ENCODE results near the gene PHF1.
"Not testable (repeated sequence)": the region's sequence is repeated elsewhere in the genome, so short reads cannot be mapped to it uniquely, and the experiment has no call there.

PHF1 gene

GRCh38 chr6:33391922-33392594 is 18.8 kb upstream of the PHF1 start:
- DNase-seq, result no peak

GRCh38 chr6:33392595-33392948 is 18.2 kb upstream of the PHF1 start:
- no peak for DNase-seq

GRCh38 chr6:33392979-33393378 is 17.8 kb upstream of the PHF1 start:
- no peak for DNase-seq

GRCh38 chr6:33397541-33397940 is 13.3 kb upstream of the PHF1 start:
- no peak for DNase-seq

DNA sequence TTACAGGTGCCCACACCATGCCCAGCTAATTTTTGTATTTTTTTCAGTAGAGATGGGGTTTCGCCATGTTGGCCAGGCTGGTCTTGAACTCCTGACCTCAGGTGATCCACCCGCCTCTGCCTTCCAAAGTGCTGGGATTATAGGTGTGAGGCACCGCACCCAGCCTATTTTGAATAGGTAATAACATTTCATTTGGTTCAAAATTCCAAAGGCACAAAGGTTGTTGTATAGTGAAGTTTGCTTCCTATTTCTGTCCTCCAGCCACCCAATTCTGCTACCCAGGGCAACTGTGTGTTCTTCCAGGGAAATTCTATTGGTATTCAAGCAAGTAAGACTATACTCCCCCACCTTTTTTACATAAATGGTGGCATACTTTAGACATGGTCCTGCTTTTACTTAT is 12.2 kb upstream of the PHF1 start:
- DNase-seq, result not testable (repeated sequence)

GRCh38 chr6:33399881-33400280 is 10.9 kb upstream of the PHF1 start:
- DNase-seq, result not testable (repeated sequence)

- no peak for DNase-seq
Measured at GRCh38 chr6:33404884-33405283, 5.9 kb upstream of the PHF1 start.

- no peak for DNase-seq
Measured at GRCh38 chr6:33405386-33405940, 5.4 kb upstream of the PHF1 start.

DNA sequence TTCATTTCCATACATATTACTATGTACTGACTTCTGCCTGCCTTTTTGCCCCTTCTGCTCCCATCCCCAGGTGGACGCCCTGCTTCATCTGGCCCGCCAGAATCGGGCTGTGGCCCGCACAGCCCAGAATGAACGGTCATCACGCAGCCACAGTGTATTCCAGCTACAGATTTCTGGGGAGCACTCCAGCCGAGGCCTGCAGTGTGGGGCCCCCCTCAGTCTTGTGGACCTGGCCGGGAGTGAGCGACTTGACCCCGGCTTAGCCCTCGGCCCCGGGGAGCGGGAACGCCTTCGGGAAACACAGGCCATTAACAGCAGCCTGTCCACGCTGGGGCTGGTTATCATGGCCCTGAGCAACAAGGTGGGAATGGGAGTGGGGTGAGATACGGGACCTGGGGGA is 4.7 kb upstream of the PHF1 start:
- DNase-seq, result no peak

DNA sequence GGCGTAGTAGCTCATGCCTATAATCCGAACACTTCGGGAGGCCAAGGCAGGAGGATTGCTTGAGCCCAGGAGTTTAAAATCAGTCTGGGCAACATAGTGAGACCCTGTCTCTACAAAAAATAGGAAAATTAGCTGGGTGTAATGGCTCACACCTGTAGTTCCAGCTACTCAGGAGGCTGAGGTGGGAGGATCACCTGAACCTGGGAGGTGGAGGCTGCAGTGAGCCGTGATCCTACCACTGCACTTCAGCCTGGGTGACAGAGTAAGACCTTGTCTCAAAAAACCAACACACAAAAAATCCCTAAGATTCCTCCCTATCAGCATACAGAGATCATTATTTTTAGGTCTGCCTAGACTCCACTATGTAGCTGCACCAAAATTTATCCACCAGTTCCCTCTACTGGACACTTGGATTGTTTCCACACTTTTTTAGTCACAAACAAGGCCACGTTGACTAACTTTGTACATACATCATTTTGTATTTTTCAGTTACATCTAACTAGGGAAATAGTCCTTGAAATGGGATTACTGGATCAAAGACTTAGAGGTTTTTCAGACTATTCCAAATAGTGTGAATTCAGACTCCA is 3.6 kb upstream of the PHF1 start:
- no peak for DNase-seq

GRCh38 chr6:33410050-33410710 is 634 bp upstream of the PHF1 start:
- DNase-seq, result peak; percentile 99

GRCh38 chr6:33411632-33412005 is 805 bp downstream of the PHF1 start:
- no peak for DNase-seq

- no peak for DNase-seq
Measured at GRCh38 chr6:33412140-33413009, 1.6 kb downstream of the PHF1 start.

DNA sequence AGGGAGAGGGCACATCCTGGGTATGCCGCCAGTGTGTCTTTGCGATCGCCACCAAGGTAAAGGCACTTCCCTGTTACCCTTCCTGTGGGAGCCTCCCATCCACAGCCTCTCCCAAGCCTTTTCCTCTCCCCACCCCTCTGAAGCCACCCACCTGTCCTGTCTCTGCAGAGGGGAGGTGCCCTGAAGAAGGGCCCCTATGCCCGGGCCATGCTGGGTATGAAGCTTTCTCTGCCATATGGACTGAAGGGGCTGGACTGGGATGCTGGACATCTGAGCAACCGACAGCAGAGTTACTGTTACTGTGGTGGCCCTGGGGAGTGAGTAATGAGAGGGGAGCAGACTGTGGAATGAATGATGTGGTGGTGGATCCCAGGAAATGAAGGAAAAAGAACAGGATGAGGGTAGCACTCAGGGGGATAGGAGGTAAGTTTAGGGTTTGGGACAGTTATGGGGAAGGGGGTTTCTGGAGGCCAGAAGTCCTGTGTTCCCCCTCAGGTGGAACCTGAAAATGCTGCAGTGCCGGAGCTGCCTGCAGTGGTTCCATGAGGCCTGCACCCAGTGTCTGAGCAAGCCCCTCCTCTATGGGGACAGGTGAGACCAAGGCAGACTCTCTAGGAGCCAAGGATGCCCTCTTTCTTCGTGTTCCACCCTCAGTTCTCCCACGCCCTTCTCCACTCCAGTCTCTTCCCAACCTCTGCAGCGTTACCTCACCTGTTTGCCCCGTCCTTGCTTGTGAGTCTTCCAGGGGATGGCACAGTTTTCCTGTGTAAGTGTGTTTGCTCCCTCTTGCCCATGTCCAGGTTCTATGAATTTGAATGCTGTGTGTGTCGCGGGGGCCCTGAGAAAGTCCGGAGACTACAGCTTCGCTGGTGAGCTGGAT is 2.7 kb downstream of the PHF1 start:
- no peak for DNase-seq

GRCh38 chr6:33414592-33415271 is 3.9 kb downstream of the PHF1 start:
- no peak for DNase-seq

- no peak for DNase-seq
Measured at GRCh38 chr6:33415831-33416230, 5.0 kb downstream of the PHF1 start.

DNA sequence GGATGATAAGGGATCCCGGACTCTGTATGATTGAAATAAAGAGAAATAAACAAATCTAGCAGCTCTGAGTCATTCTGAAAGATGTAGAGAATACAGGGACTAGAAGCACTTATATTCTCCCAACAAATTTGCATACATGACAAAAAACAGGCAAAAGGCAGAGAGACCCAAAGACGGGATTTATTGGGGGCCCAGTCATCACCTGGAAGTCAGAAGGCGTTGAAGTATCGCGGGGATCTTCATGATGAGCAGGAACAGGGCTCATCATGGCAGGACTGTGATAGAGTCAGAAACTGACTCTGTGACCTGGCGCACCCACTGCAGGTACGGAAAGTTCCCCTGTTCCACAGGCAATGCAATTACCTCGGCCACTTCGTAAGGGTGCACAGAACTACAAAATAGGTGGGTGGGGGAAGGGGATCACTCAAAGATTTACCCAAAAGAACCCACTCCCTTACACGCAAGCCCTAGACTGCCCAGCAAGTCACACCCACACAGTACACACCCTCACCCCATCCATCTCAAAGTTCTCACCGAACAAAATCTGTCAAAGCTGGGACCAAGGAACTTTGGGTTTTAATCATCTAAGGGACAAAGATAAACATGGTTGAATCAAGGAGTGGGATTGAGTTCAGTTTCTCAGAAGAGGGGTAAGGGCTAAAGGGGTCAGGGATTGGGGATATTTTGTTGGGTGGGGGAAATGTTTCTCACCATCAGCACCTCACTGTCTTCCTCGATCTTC is 5.7 kb downstream of the PHF1 start:
- no peak for DNase-seq

DNA sequence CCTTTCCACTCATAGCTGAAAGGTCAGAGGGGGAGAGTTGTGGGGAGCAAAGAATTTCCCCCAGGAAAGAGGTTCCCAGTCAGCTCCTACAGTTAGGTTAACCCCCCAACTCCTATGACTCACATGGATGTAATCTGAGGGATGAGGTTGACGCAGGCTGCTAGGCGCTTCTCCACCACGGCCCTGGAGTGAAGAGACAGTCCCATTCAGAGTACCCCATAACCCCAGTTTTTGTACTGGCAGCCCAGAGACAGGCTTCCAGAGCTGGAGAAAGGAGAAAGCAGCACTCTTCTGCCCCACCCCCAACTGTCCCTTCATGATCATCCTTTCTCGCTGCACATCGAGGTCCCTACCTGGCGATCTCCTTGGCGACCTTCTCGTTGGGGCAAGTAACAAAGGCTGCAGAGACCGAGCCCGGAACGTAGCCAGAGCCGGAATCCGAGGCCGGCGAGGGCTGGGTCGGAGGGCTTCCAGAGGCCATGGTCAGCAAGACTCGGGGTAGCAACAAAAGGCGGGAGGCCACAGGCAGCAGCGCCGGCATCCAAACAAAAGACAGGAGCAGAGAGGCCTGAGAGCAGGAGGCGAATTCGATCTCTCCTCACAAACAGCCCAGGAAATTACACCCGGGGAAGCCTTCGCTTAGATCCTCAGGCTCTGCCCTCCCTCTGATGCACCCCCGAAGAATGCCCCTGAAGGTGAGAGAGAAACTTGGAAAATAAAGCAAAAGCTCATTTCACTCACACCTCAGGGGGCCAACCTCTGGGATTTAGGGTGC is 6.5 kb downstream of the PHF1 start:
- peak; percentile 37 for DNase-seq

DNA sequence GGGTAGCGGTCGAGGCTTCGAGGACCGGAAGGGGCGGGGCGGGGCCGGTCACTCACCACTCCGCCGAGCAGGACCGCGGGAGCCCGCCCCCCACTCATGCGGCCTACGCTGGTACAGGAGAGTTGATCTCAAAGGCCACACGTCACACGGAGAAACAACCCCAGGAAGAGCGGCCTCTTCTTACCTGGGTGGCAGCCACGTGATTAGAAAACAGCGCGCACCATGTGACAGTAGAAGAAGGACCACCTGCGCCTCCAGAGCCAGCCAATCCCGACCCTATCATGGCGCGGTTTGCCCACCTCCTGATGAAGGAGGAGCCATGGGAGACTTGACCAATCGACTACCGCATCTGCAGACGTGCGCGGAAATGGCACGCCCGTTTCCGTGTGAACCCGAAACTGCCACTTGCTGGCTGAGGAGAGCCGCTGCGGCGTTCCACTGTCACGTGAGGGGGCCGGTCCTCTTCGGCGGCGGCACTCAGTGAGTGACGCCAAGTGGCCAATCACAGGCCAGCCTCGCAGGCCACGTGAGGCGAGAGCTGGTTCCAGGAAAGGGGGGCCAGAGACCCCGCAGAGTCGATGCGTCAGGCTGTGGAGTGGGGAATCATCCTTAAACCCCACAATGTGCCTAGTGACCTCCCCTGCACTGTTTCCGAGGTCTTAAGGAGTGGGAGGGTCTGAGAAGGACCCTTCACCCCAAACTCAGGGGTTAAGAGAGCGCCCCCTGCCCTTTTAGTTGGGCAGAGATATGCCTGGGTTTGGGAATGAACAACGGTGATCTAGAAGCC is 7.3 kb downstream of the PHF1 start, which contains the start of gene CUTA:
TSS of gene CUTA (minus strand) at position 205 of the 787 bp plus-strand sequence. CDS start at position 98, 107 bp downstream.
- peak; percentile 99 for DNase-seq

Measured in T1000 (cell line).